Karpas-422 (cell line): ENCODE data around the gene SIDT1. TPM values are rescaled to one million over a fixed set of nuclear protein-coding genes. Genes with fewer than 3 reads are reported as not detected.

Source experiments
- DNase-seq: peaks from one replicate; pipeline ENCODE4 v3.0.0-alpha.2; 2015
- H2AFZ ChIP-seq: fragments of 200-600 bp; sonication (generic); 2 replicates; pipeline ENCODE4 v1.6.1; 2014; ENCODE audit warnings: antibody characterized with exemption, low read length, mixed read lengths
- H3K27ac ChIP-seq: fragments of 200-600 bp; sonication (generic); 2 replicates; pipeline ENCODE4 v1.5.1; 2014; ENCODE audit warnings: mild to moderate bottlenecking, low read length, moderate library complexity
- H3K27me3 ChIP-seq: fragments of 200-600 bp; sonication (generic); 2 replicates; pipeline ENCODE4 v1.6.1; 2014; ENCODE audit warnings: low read length, mixed read lengths
- H3K36me3 ChIP-seq: fragments of 200-600 bp; sonication (generic); 2 replicates; pipeline ENCODE4 v1.6.1; 2014; ENCODE audit warnings: low read length, mixed read lengths; ENCODE audit not compliant: insufficient read depth
- H3K4me1 ChIP-seq: fragments of 200-600 bp; sonication (generic); 2 replicates; pipeline ENCODE4 v1.6.1; 2014; ENCODE audit warnings: mild to moderate bottlenecking, low read length, mixed read lengths
- H3K4me2 ChIP-seq: fragments of 200-600 bp; sonication (generic); 2 replicates; pipeline ENCODE4 v1.6.1; 2014; ENCODE audit warnings: low read length, low read depth, mild to moderate bottlenecking; ENCODE audit not compliant: poor library complexity, severe bottlenecking
- H3K4me3 ChIP-seq: fragments of 200-600 bp; sonication (generic); 2 replicates; pipeline ENCODE4 v1.5.1; 2014; ENCODE audit warnings: mild to moderate bottlenecking, antibody characterized with exemption, low read length, mixed read lengths
- H3K79me2 ChIP-seq: fragments of 200-600 bp; sonication (generic); 2 replicates; pipeline ENCODE4 v1.6.1; 2014; ENCODE audit warnings: mild to moderate bottlenecking, low read length, mixed read lengths
- H3K9ac ChIP-seq: fragments of 200-600 bp; sonication (generic); 2 replicates; pipeline ENCODE4 v1.6.0; 2014; ENCODE audit warnings: low read length
- H3K9me2 ChIP-seq: fragments of 200-600 bp; sonication (generic), shearing (Covaris generic); replicated peaks from 2 replicates; pipeline ENCODE4 v1.6.0; 2014; ENCODE audit warnings: mild to moderate bottlenecking, low read length, moderate library complexity; ENCODE audit not compliant: insufficient read depth
- H3K9me3 ChIP-seq: fragments of 300-700, 200-600 bp; sonication (generic); 2 replicates; pipeline ENCODE4 v1.6.1; 2014; ENCODE audit warnings: low read length, mixed read lengths
- H4K20me1 ChIP-seq: fragments of 200-600 bp; sonication (generic); 2 replicates; pipeline ENCODE4 v1.6.1; 2014; ENCODE audit warnings: mild to moderate bottlenecking, antibody characterized with exemption, low read length, low read depth; ENCODE audit not compliant: insufficient read depth
- total RNA-seq: library from RNA; depleted of rRNA; stranded (reverse); fragments of >200 nt; shearing (Covaris generic); gene quantifications from 2 replicates; pipeline ENCODE4 v1.2.3, GENCODE V29; 2014; ENCODE audit warnings: low replicate concordance

Gene SIDT1
- total RNA-seq, 1 experiment from 2014 or later = 11.3 TPM

GRCh38 chr3:113565555-113565954, 33.2 kb downstream of the SIDT1 start:
- Histone ChIP-seq H2AFZ (no peak overlapping the region), H3K27me3 (no peaks in the 10 kb centered on the region), H3K79me2 (no peaks in the 10 kb centered on the region), H3K36me3 (no peaks in the 10 kb centered on the region), H3K4me3 (no peak overlapping the region), H3K9ac (no peak overlapping the region), H3K4me1 (no peaks in the 10 kb centered on the region), H3K9me2 (no peaks in the 10 kb centered on the region), H3K9me3 (no peaks in the 10 kb centered on the region), H4K20me1 (no peaks in the 10 kb centered on the region), H3K27ac (no peak overlapping the region), H3K4me2 (no peak overlapping the region)
- DNase-seq = no peak

DNA sequence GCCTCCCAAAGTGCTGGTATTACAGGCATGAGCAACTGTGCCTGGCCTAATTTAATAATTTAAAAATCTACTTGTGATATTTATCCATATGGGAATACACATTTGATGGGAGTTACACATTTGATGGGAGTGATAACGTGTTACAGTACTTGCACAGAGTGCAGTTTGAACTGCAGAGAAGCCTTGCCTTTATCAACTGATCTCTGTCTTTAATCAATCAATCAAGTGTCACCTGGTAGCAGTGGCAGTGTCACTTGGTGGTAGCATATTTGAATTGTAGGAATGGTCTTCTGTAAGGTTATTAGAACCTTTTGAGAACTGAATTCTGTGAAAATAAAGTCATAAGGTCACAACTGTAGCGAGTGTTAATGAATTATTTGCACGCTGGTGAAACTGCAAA, 37.8 kb downstream of the SIDT1 start:
- H3K36me3 ChIP-seq = no peaks in the 10 kb centered on the region
- no peak overlapping the region for H3K27ac ChIP-seq
- H3K27me3 ChIP-seq = no peaks in the 10 kb centered on the region
- no peaks in the 10 kb centered on the region for H3K9me2 ChIP-seq
- H4K20me1 ChIP-seq = no peaks in the 10 kb centered on the region
- H3K4me2 ChIP-seq = no peak overlapping the region
- H2AFZ ChIP-seq = no peak overlapping the region
- H3K9ac ChIP-seq = no peak overlapping the region
- DNase-seq = no peak
- H3K4me1 ChIP-seq = no peaks in the 10 kb centered on the region
- H3K4me3 ChIP-seq = no peak overlapping the region
- H3K79me2 ChIP-seq = no peaks in the 10 kb centered on the region
- no peaks in the 10 kb centered on the region for H3K9me3 ChIP-seq

DNA sequence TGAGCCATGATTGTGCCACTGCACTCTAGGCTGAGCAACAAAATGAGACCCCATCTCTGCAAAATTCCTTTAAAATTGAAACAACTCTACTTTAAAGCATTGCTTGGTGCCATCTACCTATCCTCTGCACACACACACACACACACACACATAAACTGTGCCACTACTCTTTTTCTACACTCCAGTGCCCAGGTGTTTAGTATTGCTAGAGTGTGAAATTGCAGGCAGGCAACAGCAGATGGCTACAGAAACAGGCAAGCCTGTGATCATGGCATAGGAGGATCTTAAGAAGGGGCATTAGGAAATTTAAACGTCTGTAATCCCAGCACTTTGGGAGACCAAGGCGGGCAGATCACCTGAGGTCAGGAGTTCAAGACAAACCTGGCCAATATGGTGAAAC, 39.0 kb downstream of the SIDT1 start:
- Histone ChIP-seq H3K27ac (no peak overlapping the region), H3K9ac (no peak overlapping the region), H2AFZ (no peak overlapping the region), H3K36me3 (no peaks in the 10 kb centered on the region), H3K4me2 (no peak overlapping the region), H3K9me2 (no peaks in the 10 kb centered on the region), H3K27me3 (no peaks in the 10 kb centered on the region), H4K20me1 (no peaks in the 10 kb centered on the region), H3K4me3 (no peak overlapping the region), H3K4me1 (no peaks in the 10 kb centered on the region), H3K79me2 (no peaks in the 10 kb centered on the region), H3K9me3 (no peaks in the 10 kb centered on the region)
- DNase-seq = no peak

- no peaks in the 10 kb centered on the region for H3K9me3 ChIP-seq
- no peak overlapping the region for H3K4me3 ChIP-seq
- H3K9me2 ChIP-seq = no peaks in the 10 kb centered on the region
- H3K36me3 ChIP-seq = no peaks in the 10 kb centered on the region
- H3K4me2 ChIP-seq = no peak overlapping the region
- H2AFZ ChIP-seq = no peak overlapping the region
- no peaks in the 10 kb centered on the region for H3K4me1 ChIP-seq
- H3K79me2 ChIP-seq = no peaks in the 10 kb centered on the region
- no peaks in the 10 kb centered on the region for H3K27me3 ChIP-seq
- H3K9ac ChIP-seq = no peak overlapping the region
- no peaks in the 10 kb centered on the region for H4K20me1 ChIP-seq
- no peak overlapping the region for H3K27ac ChIP-seq
- DNase-seq = no peak
Measured at GRCh38 chr3:113573728-113574127, 41.4 kb downstream of the SIDT1 start.

GRCh38 chr3:113574213-113574612, 41.9 kb downstream of the SIDT1 start:
- H3K9me2 ChIP-seq = no peaks in the 10 kb centered on the region
- DNase-seq = no peak
- H4K20me1 ChIP-seq = no peaks in the 10 kb centered on the region
- H3K4me2 ChIP-seq = no peak overlapping the region
- H3K36me3 ChIP-seq = no peaks in the 10 kb centered on the region
- no peaks in the 10 kb centered on the region for H3K79me2 ChIP-seq
- H3K4me1 ChIP-seq = no peaks in the 10 kb centered on the region
- no peak overlapping the region for H3K27ac ChIP-seq
- H3K4me3 ChIP-seq = no peak overlapping the region
- H3K9me3 ChIP-seq = no peaks in the 10 kb centered on the region
- no peaks in the 10 kb centered on the region for H3K27me3 ChIP-seq
- H2AFZ ChIP-seq = no peak overlapping the region
- H3K9ac ChIP-seq = no peak overlapping the region

GRCh38 chr3:113575206-113575605, 42.9 kb downstream of the SIDT1 start:
- no peaks in the 10 kb centered on the region for H3K79me2 ChIP-seq
- H3K9ac ChIP-seq = no peak overlapping the region
- no peak overlapping the region for H2AFZ ChIP-seq
- H3K27ac ChIP-seq = no peak overlapping the region
- H3K9me2 ChIP-seq = no peaks in the 10 kb centered on the region
- H3K4me2 ChIP-seq = no peak overlapping the region
- DNase-seq = no peak
- no peaks in the 10 kb centered on the region for H3K27me3 ChIP-seq
- H3K9me3 ChIP-seq = no peaks in the 10 kb centered on the region
- H4K20me1 ChIP-seq = no peaks in the 10 kb centered on the region
- H3K4me1 ChIP-seq = no peaks in the 10 kb centered on the region
- H3K4me3 ChIP-seq = no peak overlapping the region
- no peaks in the 10 kb centered on the region for H3K36me3 ChIP-seq

DNA sequence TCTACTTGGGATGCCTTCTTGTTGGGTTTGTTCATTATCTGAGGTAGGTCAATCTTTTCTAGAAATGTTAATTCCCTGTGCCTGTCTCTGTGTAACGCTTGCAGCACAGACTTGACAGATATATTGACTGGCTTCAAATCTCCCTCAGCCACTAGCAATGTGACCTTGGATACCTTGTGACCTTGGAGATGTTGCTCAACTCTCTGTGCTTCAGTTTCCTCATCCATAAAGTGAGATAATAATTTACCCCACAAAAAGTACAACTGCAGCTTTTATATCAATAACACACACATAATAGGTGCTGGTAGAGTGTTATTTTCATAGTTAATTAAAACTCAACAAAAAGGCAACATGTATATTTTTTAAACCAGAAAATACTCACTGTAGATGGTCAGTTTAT, 52.9 kb downstream of the SIDT1 start:
- Histone ChIP-seq H3K36me3 (no peaks in the 10 kb centered on the region), H3K4me1 (no peaks in the 10 kb centered on the region), H3K9ac (no peak overlapping the region), H3K4me3 (no peak overlapping the region), H4K20me1 (no peaks in the 10 kb centered on the region), H3K79me2 (no peaks in the 10 kb centered on the region), H3K4me2 (no peak overlapping the region), H3K27me3 (no peaks in the 10 kb centered on the region), H3K9me3 (no peaks in the 10 kb centered on the region), H3K9me2 (no peaks in the 10 kb centered on the region), H2AFZ (no peak overlapping the region), H3K27ac (no peak overlapping the region)
- DNase-seq = no peak

DNA sequence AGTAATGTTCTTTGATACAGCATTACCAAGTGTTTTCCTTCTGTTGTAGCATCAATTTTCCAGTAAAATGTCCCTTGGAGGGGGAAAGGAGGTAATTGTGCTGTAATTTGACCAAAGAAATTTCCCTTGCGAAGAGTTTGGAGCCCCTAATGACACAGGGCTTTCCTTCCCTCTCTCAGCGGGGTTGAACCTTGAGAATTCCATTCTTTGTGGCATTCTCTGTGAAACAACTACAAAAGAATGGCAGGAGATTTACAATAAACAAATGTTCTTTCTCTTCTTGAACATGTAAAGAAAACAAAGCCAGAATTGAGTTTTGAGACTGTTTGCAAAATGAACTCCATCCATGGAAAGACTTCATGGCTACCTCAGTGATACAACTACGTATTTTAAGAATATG, 53.4 kb downstream of the SIDT1 start:
- Histone ChIP-seq H3K9ac (no peak overlapping the region), H3K79me2 (no peaks in the 10 kb centered on the region), H4K20me1 (no peaks in the 10 kb centered on the region), H3K27ac (no peak overlapping the region), H3K9me2 (no peaks in the 10 kb centered on the region), H3K4me1 (no peaks in the 10 kb centered on the region), H3K27me3 (no peaks in the 10 kb centered on the region), H3K9me3 (no peaks in the 10 kb centered on the region), H2AFZ (no peak overlapping the region), H3K4me2 (no peak overlapping the region), H3K36me3 (no peaks in the 10 kb centered on the region), H3K4me3 (no peak overlapping the region)
- no peak for DNase-seq

DNA sequence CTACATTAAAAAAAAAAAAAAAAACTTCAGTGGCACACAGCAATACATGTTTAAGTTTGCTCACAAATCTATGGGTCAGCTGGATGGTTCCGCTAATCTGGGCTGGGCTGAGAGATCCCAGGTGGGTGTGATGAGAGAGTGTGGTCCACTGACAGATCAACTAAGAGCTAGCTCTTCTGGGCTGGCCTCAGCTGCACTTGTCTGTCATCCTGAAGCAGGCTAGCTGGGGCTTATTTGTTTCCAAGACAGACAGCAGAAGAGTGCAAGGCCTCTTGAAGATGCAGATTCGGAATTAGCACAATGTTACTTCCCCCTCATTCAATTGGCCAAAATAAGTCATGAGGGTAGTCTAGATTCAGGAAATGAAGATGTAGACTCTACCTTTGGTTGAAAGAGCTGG, 56.5 kb downstream of the SIDT1 start:
- no peak overlapping the region for H3K4me3 ChIP-seq
- no peaks in the 10 kb centered on the region for H3K79me2 ChIP-seq
- no peak for DNase-seq
- no peak overlapping the region for H3K27ac ChIP-seq
- no peaks in the 10 kb centered on the region for H3K27me3 ChIP-seq
- H3K4me2 ChIP-seq = no peak overlapping the region
- no peaks in the 10 kb centered on the region for H3K36me3 ChIP-seq
- no peaks in the 10 kb centered on the region for H3K9me3 ChIP-seq
- no peaks in the 10 kb centered on the region for H3K9me2 ChIP-seq
- H2AFZ ChIP-seq = no peak overlapping the region
- no peak overlapping the region for H3K9ac ChIP-seq
- H3K4me1 ChIP-seq = no peaks in the 10 kb centered on the region
- H4K20me1 ChIP-seq = no peaks in the 10 kb centered on the region
